Mesendoderm (in vitro differentiated cells): ENCODE results near the gene PIM3.

ENCODE experiments used
- DNase-seq: peaks from one replicate; pipeline ENCODE4 v3.0.0; 2013
- H2AK5ac ChIP-seq: 2 replicates; pipeline ENCODE4 v1.6.1; 2013; ENCODE audit warnings: low read length, inconsistent platforms
- H2BK120ac ChIP-seq: 2 replicates; pipeline ENCODE4 v1.6.1; 2013; ENCODE audit warnings: low read depth, mild to moderate bottlenecking, low read length, moderate library complexity, mixed read lengths
- H2BK15ac ChIP-seq: replicated peaks from 2 replicates; pipeline ENCODE4 v1.6.1; 2013; ENCODE audit warnings: low read depth, mild to moderate bottlenecking, moderate library complexity
- H2BK5ac ChIP-seq: 2 replicates; pipeline ENCODE4 v1.6.1; 2013; ENCODE audit warnings: low read length, inconsistent platforms
- H3K18ac ChIP-seq: 2 replicates; pipeline ENCODE4 v1.6.1; 2013; ENCODE audit warnings: mild to moderate bottlenecking, low read length, mixed read lengths
- H3K23ac ChIP-seq: one replicate; pipeline ENCODE4 v1.6.1; 2013; ENCODE audit warnings: low read length
- H3K27ac ChIP-seq: 2 replicates; pipeline ENCODE4 v1.5.1; 2013; ENCODE audit warnings: low read depth, mild to moderate bottlenecking, inconsistent platforms, low read length, moderate library complexity
- H3K27me3 ChIP-seq: 2 replicates; pipeline ENCODE4 v1.6.1; 2013; ENCODE audit warnings: low read length, control low read depth, mild to moderate bottlenecking, inconsistent platforms; ENCODE audit not compliant: insufficient read depth, poor library complexity
- H3K36me3 ChIP-seq: 2 replicates; pipeline ENCODE4 v1.6.1; 2013; ENCODE audit warnings: low read length, inconsistent platforms; ENCODE audit not compliant: control insufficient read depth, insufficient read depth
- H3K4ac ChIP-seq: one replicate; pipeline ENCODE4 v1.6.1; 2013; ENCODE audit warnings: low read depth, mild to moderate bottlenecking, low read length, moderate library complexity
- H3K4me1 ChIP-seq: 2 replicates; pipeline ENCODE4 v1.6.1; 2013; ENCODE audit warnings: low read depth, low read length, inconsistent platforms; ENCODE audit not compliant: control insufficient read depth
- H3K4me2 ChIP-seq: 2 replicates; pipeline ENCODE4 v1.6.1; 2013; ENCODE audit warnings: low read length
- H3K4me3 ChIP-seq: 2 replicates; pipeline ENCODE4 v1.5.1; 2013; ENCODE audit warnings: mild to moderate bottlenecking, low read length
- H3K56ac ChIP-seq: one replicate; pipeline ENCODE4 v1.6.1; 2013; ENCODE audit warnings: low read length
- H3K79me1 ChIP-seq: 2 replicates; pipeline ENCODE4 v1.6.1; 2013; ENCODE audit warnings: low read length, inconsistent platforms
- H3K79me2 ChIP-seq: 2 replicates; pipeline ENCODE4 v1.6.1; 2013; ENCODE audit warnings: mild to moderate bottlenecking, low read length; ENCODE audit not compliant: control insufficient read depth, insufficient read depth
- H3K9ac ChIP-seq: 2 replicates; pipeline ENCODE4 v1.6.1; 2013; ENCODE audit warnings: low read length, inconsistent platforms
- H4K5ac ChIP-seq: one replicate; pipeline ENCODE4 v1.6.1; 2013; ENCODE audit warnings: low read length
- H4K8ac ChIP-seq: one replicate; pipeline ENCODE4 v1.6.1; 2013; ENCODE audit warnings: low read depth, mild to moderate bottlenecking, control low read depth, low read length, moderate library complexity
- whole genome bisulfite sequencing: extraction: QIAGEN DNeasy Blood & Tissue Kit; methylation state at CpG from one replicate; pipeline ENCODE4 v1.1.7; 2013; ENCODE audit warnings: low lambda C conversion rate, missing lambda C conversion rate; ENCODE audit not compliant: insufficient coverage; ENCODE audit errors: extremely low coverage; 5-methylcytosine and 5-hydroxymethylcytosine counted together

Gene PIM3

DNA sequence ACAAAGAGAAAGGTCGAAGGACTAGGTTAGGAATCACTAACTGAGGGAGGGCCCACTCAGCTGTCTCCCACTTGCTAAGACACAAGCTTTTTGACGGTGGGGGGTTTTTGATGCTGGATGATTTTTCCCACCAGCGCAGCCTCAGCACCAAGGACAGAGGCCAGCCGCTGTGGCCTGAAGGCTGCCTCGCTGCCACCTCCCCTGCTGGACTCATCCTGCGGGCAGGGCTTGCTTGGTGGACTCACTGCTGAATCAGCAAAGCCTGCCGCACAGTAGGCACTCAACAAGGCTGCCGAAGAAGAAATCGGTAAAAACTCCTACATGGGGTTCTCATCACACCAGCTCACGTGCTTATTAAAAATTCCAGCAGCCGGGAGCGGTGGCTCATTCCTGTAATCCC is 45.0 kb upstream of the PIM3 start:
- H3K9ac ChIP-seq, result no peak overlapping the region
- H3K79me1 ChIP-seq, result peaks cover 6% of the 10 kb centered on the region
- no peak overlapping the region for H3K4ac ChIP-seq
- no peak overlapping the region for H2BK5ac ChIP-seq
- no CpG with 5 or more reads among the region's 12 CpGs for WGBS
- H3K79me2 ChIP-seq, result no peaks in the 10 kb centered on the region
- H2BK120ac ChIP-seq, result no peak overlapping the region
- H3K4me3 ChIP-seq, result no peak overlapping the region
- H3K4me2 ChIP-seq, result no peak overlapping the region
- no peak overlapping the region for H2BK15ac ChIP-seq
- H3K23ac ChIP-seq, result no peak overlapping the region
- peak; percentile 47 for DNase-seq
- no peak overlapping the region for H4K8ac ChIP-seq
- no peak overlapping the region for H3K56ac ChIP-seq
- H3K36me3 ChIP-seq, result peaks cover 4% of the 10 kb centered on the region
- H3K27ac ChIP-seq, result no peak overlapping the region
- H4K5ac ChIP-seq, result no peak overlapping the region
- no peaks in the 10 kb centered on the region for H3K4me1 ChIP-seq
- H2AK5ac ChIP-seq, result no peak overlapping the region
- H3K27me3 ChIP-seq, result no peaks in the 10 kb centered on the region
- H3K18ac ChIP-seq, result no peak overlapping the region

DNA sequence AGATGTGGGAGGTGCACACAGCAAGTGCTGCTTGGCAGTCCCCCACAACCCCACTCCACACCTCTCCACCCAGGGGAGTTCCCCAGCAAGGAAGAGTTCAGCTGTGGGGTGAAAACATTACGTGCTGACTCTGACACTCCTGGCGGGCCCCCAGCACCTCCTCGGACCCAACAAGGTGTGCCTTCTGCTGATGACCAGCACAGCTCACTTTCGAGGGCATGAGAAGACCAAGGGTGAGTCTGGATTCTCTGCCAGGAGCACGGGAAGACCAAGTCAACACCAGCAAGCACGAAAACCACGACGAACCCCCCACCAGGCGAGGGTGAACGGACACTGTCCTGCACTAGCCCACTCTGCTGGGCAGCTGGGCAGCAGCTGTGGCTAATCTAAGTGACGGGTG is 43.7 kb upstream of the PIM3 start:
- H3K18ac ChIP-seq, result no peak overlapping the region
- peak overlapping the region; percentile 95 for H3K9ac ChIP-seq
- H3K4me2 ChIP-seq, result no peak overlapping the region
- no peak overlapping the region for H4K5ac ChIP-seq
- no peak for DNase-seq
- H3K23ac ChIP-seq, result no peak overlapping the region
- H3K4me1 ChIP-seq, result no peaks in the 10 kb centered on the region
- no peak overlapping the region for H4K8ac ChIP-seq
- H3K4me3 ChIP-seq, result no peak overlapping the region
- no peak overlapping the region for H3K27ac ChIP-seq
- no peaks in the 10 kb centered on the region for H3K79me2 ChIP-seq
- no peak overlapping the region for H3K4ac ChIP-seq
- no peak overlapping the region for H2BK15ac ChIP-seq
- no peak overlapping the region for H2BK5ac ChIP-seq
- H2BK120ac ChIP-seq, result no peak overlapping the region
- H3K56ac ChIP-seq, result peak overlapping the region; percentile 97
- H2AK5ac ChIP-seq, result no peak overlapping the region
- no peaks in the 10 kb centered on the region for H3K27me3 ChIP-seq
- H3K36me3 ChIP-seq, result peaks cover 7% of the 10 kb centered on the region
- no CpG with 5 or more reads among the region's 11 CpGs for WGBS
- H3K79me1 ChIP-seq, result peaks cover 6% of the 10 kb centered on the region

GRCh38 chr22:49917974-49918910 is 42.3 kb upstream of the PIM3 start, which contains the start of the genes ALG12 and CRELD2:
Gene ALG12 (minus strand): TSS chr22:49918438. CDS start chr22:49913765, 4,673 bp downstream.
Gene CRELD2 (plus strand): TSS chr22:49918634. CDS start chr22:49918770, 136 bp downstream.
- Histone ChIP-seq H3K79me1 (peaks cover 6% of the 10 kb centered on the region), H3K27ac (peak within 1 kb of the TSS; percentile 97), H3K79me2 (no peaks in the 10 kb centered on the region), H2BK5ac (peak within 1 kb of the TSS; percentile 85), H3K4me1 (no peaks in the 10 kb centered on the region), H2BK15ac (no peak within 1 kb of the TSS), H3K4me2 (peak within 1 kb of the TSS; percentile 71), H2AK5ac (no peak within 1 kb of the TSS), H3K56ac (peak within 1 kb of the TSS; percentile 97), H3K4me3 (peak within 1 kb of the TSS; percentile 77), H4K8ac (no peak within 1 kb of the TSS), H3K9ac (peak within 1 kb of the TSS; percentile 95), H2BK120ac (no peak within 1 kb of the TSS), H3K36me3 (peaks cover 7% of the 10 kb centered on the region), H3K23ac (peak within 1 kb of the TSS; percentile 45), H3K18ac (peak within 1 kb of the TSS; percentile 85), H3K27me3 (no peaks in the 10 kb centered on the region), H4K5ac (no peak within 1 kb of the TSS), H3K4ac (peak within 1 kb of the TSS; percentile 88)
- DNase-seq, result peak; percentile 98
- WGBS, result no CpG with 5 or more reads among the region's 103 CpGs

- Histone ChIP-seq H3K4me3 (peak overlapping the region; percentile 75), H3K79me1 (peaks cover 6% of the 10 kb centered on the region)
- no peak for DNase-seq
These were observed 41.4 kb upstream of the PIM3 start for GRCh38 chr22:49918911-49919881.

GRCh38 chr22:49920859-49921258 is 39.7 kb upstream of the PIM3 start:
- H3K79me1 ChIP-seq, result peaks cover 6% of the 10 kb centered on the region
- H3K9ac ChIP-seq, result no peak overlapping the region
- no peak overlapping the region for H3K56ac ChIP-seq
- H3K18ac ChIP-seq, result no peak overlapping the region
- H3K79me2 ChIP-seq, result no peaks in the 10 kb centered on the region
- no peak overlapping the region for H4K5ac ChIP-seq
- no CpG with 5 or more reads among the region's 18 CpGs for WGBS
- no peak overlapping the region for H2BK15ac ChIP-seq
- no peak overlapping the region for H4K8ac ChIP-seq
- no peaks in the 10 kb centered on the region for H3K27me3 ChIP-seq
- no peak overlapping the region for H3K4me2 ChIP-seq
- H3K4ac ChIP-seq, result no peak overlapping the region
- no peaks in the 10 kb centered on the region for H3K4me1 ChIP-seq
- H2AK5ac ChIP-seq, result no peak overlapping the region
- H2BK120ac ChIP-seq, result no peak overlapping the region
- no peak overlapping the region for H3K27ac ChIP-seq
- no peak overlapping the region for H2BK5ac ChIP-seq
- no peak overlapping the region for H3K4me3 ChIP-seq
- H3K23ac ChIP-seq, result no peak overlapping the region
- peaks cover 7% of the 10 kb centered on the region for H3K36me3 ChIP-seq
- DNase-seq, result no peak

More at GRCh38 chr22:49918911-49919881, 41.4 kb upstream of the PIM3 start:
- no CpG with 5 or more reads among the region's 47 CpGs for WGBS
- H3K23ac ChIP-seq, result no peak overlapping the region
- peaks cover 7% of the 10 kb centered on the region for H3K36me3 ChIP-seq
- peak overlapping the region; percentile 65 for H3K9ac ChIP-seq
- peak overlapping the region; percentile 93 for H3K56ac ChIP-seq
- H3K4me2 ChIP-seq, result peak overlapping the region; percentile 71
- H3K18ac ChIP-seq, result no peak overlapping the region
- H3K4ac ChIP-seq, result no peak overlapping the region
- no peak overlapping the region for H2BK120ac ChIP-seq
- H3K79me2 ChIP-seq, result no peaks in the 10 kb centered on the region
- H4K8ac ChIP-seq, result no peak overlapping the region
- H3K27ac ChIP-seq, result no peak overlapping the region
- no peak overlapping the region for H2BK15ac ChIP-seq
- no peak overlapping the region for H4K5ac ChIP-seq
- H2BK5ac ChIP-seq, result no peak overlapping the region
- no peak overlapping the region for H2AK5ac ChIP-seq
- H3K4me1 ChIP-seq, result no peaks in the 10 kb centered on the region
- no peaks in the 10 kb centered on the region for H3K27me3 ChIP-seq
